Measurements from ENCODE around the gene CNOT11.
"Not testable (repeated sequence)": the region's sequence is repeated elsewhere in the genome, so short reads cannot be mapped to it uniquely, and the experiment has no call there.

Gene CNOT11

DNA sequence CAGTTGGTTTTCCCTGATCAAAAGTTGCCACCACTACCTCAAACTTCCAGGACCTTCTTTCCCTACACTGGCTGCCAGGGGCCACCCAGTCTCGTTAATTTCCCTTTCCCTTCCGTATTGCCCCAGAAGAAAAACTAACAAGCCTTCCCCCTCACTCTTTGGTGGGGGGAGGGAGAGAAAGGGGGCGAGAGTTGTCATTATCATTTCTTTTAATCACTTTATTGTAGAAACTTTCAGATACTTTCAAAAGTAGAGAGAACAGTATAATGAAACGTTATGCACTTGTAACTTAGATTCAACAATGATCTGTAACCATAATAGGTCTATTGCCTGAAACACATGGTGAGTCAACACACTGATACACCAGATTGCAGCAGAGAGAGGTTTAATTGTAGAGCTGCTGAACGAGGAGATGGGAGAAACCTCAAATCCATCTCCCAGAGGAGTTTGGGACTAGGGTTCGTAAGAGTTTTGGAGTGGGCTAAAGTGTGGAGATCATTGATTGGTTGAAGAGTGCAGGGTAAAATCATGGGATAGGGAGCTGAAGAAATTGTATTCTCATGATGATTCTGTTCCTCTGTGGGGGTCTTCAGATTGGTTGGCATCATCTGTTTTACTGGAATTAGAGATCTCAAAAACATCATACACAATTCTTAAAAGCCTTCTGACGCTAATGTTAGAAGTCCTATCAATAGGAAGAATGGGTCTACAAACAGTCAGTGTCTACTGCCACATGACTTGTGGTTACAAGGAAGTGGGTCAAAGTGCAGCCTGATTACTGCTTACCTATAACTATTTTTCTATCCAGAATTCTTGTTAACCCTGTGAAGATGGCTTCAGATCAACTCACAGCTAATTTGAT is 58.4 kb downstream of the CNOT11 start:
- H3K27me3 ChIP-seq (ENCODE audit: low read depth, low read length), result no peaks in the 10 kb centered on the region
- no peaks in the 10 kb centered on the region for H3K79me2 ChIP-seq (ENCODE audit: low read length)
- no peak overlapping the region for H2AFZ ChIP-seq (ENCODE audit: low read depth, low read length)
- no peak overlapping the region for H3K4me3 ChIP-seq (ENCODE audit: low read length)
- H3K27ac ChIP-seq (ENCODE audit: low read length), result no peak overlapping the region
- TF ChIP-seq, protein P1, sequence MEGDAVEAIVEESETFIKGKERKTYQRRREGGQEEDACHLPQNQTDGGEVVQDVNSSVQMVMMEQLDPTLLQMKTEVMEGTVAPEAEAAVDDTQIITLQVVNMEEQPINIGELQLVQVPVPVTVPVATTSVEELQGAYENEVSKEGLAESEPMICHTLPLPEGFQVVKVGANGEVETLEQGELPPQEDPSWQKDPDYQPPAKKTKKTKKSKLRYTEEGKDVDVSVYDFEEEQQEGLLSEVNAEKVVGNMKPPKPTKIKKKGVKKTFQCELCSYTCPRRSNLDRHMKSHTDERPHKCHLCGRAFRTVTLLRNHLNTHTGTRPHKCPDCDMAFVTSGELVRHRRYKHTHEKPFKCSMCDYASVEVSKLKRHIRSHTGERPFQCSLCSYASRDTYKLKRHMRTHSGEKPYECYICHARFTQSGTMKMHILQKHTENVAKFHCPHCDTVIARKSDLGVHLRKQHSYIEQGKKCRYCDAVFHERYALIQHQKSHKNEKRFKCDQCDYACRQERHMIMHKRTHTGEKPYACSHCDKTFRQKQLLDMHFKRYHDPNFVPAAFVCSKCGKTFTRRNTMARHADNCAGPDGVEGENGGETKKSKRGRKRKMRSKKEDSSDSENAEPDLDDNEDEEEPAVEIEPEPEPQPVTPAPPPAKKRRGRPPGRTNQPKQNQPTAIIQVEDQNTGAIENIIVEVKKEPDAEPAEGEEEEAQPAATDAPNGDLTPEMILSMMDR (IDR thresholded peaks at IDR 0.05; ENCODE audit: low read depth, low read length), result no peak
- no peak for TF ChIP-seq EZH2phosphoT487 (IDR thresholded peaks at IDR 0.05; ENCODE audit: low read depth)
- H3K36me3 ChIP-seq (replicated peaks; ENCODE audit: low read depth, low read length), result no peaks in the 10 kb centered on the region
- H3K9me3 ChIP-seq (ENCODE audit: insufficient read depth, low read length), result no peaks in the 10 kb centered on the region
- no peaks in the 10 kb centered on the region for H4K20me1 ChIP-seq (ENCODE audit: insufficient read depth, low read length)
- peaks cover 22% of the 10 kb centered on the region for H3K4me1 ChIP-seq (ENCODE audit: low read length)
- H3K4me2 ChIP-seq (ENCODE audit: low read length), result no peak overlapping the region
- no peak overlapping the region for H3K9ac ChIP-seq (ENCODE audit: low read length)

DNA sequence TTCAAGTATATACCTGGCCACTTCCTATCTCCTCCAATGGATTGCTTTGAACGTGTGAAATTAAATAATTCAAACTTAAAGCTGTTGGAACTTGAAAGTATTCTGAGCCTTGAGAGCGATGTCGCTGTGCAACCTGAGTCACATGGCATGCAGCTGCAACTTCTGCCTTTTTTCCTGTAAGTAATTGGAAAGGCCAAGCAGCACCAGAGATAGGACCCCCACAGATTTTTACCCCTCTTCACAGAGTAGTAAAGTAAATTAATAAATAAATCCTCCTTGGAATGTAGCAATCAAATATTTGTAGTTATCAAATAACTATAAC is 59.0 kb downstream of the CNOT11 start:
- peaks cover 16% of the 10 kb centered on the region for H3K4me1 ChIP-seq (ENCODE audit: low read length)
- H3K27ac ChIP-seq (ENCODE audit: low read length), result no peak overlapping the region
- H3K79me2 ChIP-seq (ENCODE audit: low read length), result no peaks in the 10 kb centered on the region
- H3K36me3 ChIP-seq (replicated peaks; ENCODE audit: low read depth, low read length), result no peaks in the 10 kb centered on the region
- H2AFZ ChIP-seq (ENCODE audit: low read depth, low read length), result no peak overlapping the region
- no peak overlapping the region for H3K4me3 ChIP-seq (ENCODE audit: low read length)
- no peak overlapping the region for H3K4me2 ChIP-seq (ENCODE audit: low read length)
- no peaks in the 10 kb centered on the region for H4K20me1 ChIP-seq (ENCODE audit: insufficient read depth, low read length)
- no peak overlapping the region for H3K9ac ChIP-seq (ENCODE audit: low read length)
- no peaks in the 10 kb centered on the region for H3K27me3 ChIP-seq (ENCODE audit: low read depth, low read length)
- TF ChIP-seq EZH2phosphoT487 (IDR thresholded peaks at IDR 0.05; ENCODE audit: low read depth), result no peak
- TF ChIP-seq, protein P1 (IDR thresholded peaks at IDR 0.05; ENCODE audit: low read depth, low read length), result no peak
- no peaks in the 10 kb centered on the region for H3K9me3 ChIP-seq (ENCODE audit: insufficient read depth, low read length)

DNA sequence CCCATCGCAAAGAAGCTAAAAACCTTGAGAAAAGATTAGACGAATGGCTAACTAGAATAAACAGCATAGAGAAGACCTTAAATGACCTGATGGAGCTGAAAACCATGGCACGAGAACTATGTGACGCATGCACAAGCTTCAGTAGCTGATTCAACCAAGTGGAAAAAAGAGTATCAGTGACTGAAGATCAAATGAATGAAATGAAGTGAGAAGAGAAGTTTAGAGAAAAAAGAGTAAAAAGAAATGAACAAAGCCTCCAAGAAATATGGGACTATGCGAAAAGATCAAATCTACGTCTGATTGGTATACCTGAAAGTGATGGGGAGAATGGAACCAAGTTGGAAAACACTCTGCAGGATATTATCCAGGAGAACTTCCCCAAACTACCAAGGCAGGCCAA is 63.9 kb downstream of the CNOT11 start:
- not testable (repeated sequence) for H3K9me3 ChIP-seq (ENCODE audit: insufficient read depth, low read length); H3K79me2 ChIP-seq (ENCODE audit: low read length); H3K4me3 ChIP-seq (ENCODE audit: low read length); H3K27me3 ChIP-seq (ENCODE audit: low read depth, low read length); H3K36me3 ChIP-seq (replicated peaks; ENCODE audit: low read depth, low read length); H4K20me1 ChIP-seq (ENCODE audit: insufficient read depth, low read length); H3K9ac ChIP-seq (ENCODE audit: low read length); H3K4me1 ChIP-seq (ENCODE audit: low read length); H2AFZ ChIP-seq (ENCODE audit: low read depth, low read length); H3K27ac ChIP-seq (ENCODE audit: low read length); H3K4me2 ChIP-seq (ENCODE audit: low read length)
